Myocyte (in vitro differentiated cells): ENCODE data around the gene CDC42BPA. TPM values are rescaled to one million over a fixed set of nuclear protein-coding genes. Genes with fewer than 3 reads are reported as not detected.

ENCODE experiments used
- DNase-seq: peaks from one replicate; pipeline ENCODE4 v3.0.0-alpha.2; 2012; ENCODE audit warnings: low read depth
- total RNA-seq: library from RNA; depleted of rRNA; stranded (reverse); fragments of >200 nt; gene quantifications from 2 replicates; pipeline ENCODE4 v1.2.3, GENCODE V29; 2014

Gene CDC42BPA
- total RNA-seq, 1 donor from 2014 or later: 54.3 TPM

GRCh38 chr1:226982451-226983177 is 335.7 kb downstream of the CDC42BPA start:
- no peak for DNase-seq

DNA sequence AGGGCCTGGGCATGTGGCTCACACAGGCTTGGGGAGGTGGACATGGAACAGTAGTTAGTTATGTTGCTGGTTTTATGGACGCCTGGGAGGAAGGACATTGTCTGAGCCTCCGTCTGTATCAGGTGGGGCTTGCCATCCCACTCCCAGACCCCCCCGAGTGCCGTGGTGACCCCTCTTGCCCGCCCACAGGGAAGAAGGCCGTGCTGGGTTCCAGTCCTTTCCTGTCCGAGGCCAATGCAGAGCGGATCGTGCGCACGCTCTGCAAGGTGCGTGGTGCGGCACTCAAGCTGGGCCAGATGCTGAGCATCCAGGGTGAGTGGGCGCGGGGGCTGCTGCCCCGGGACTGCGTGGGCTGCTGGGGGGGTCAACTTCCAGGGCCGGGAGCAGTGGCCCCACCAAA is 336.5 kb downstream of the CDC42BPA start:
- DNase-seq: no peak

- no peak for DNase-seq
These were observed 336.9 kb downstream of the CDC42BPA start for GRCh38 chr1:226981386-226981817.

GRCh38 chr1:226980565-226981385 is 337.5 kb downstream of the CDC42BPA start:
- DNase-seq: no peak

GRCh38 chr1:226980122-226980560 is 338.2 kb downstream of the CDC42BPA start:
- no peak for DNase-seq

DNA sequence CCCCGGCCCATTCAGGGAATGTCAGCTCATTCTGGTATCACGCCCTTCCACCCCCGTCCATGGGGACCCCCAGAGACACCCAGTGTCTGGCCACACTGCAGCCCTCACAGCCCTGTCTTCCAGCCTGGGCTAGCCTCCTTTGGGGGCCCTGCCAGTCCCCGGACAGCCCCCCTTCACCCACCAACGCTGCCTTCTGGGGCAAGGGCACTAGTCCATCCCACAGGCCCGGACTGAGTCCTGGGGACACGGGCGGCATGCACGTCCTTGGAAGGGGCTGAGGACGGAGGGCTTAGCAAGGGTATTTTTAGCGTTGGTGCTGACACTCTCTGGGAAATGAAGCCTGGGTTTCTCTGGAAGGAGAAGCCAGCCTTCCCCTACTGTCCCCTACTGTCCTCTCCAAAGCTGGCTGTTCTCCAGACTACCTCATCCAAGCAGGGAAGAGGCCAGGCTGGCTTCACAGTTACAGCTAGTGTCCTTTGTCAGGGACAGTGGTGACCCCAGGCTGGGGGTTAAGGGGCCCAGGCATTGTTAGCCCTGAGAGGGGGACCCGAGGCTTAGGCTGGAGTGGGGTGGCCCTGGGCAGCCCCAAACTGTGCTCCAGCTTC is 338.7 kb downstream of the CDC42BPA start:
- no peak for DNase-seq

DNA sequence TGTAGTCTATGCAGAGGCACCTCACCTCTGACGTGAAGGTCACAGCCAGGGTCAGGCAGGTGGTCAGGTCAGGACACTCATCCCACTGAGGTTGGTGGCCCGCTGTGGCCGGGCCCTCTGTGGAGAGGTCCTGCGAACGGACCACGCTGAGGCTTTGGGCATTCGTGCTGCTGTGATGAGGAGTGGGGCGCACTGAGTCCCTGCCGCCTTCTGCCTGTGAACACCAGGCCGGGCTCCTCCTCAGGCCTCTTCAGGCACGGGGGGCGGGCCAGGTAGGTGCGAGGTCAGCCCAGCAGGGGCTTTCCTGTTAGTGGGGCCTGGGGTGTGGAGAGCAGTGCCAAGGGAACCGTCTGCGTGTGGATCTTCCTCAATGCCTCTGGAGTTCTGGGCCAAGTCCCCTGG is 339.2 kb downstream of the CDC42BPA start:
- DNase-seq: no peak

DNA sequence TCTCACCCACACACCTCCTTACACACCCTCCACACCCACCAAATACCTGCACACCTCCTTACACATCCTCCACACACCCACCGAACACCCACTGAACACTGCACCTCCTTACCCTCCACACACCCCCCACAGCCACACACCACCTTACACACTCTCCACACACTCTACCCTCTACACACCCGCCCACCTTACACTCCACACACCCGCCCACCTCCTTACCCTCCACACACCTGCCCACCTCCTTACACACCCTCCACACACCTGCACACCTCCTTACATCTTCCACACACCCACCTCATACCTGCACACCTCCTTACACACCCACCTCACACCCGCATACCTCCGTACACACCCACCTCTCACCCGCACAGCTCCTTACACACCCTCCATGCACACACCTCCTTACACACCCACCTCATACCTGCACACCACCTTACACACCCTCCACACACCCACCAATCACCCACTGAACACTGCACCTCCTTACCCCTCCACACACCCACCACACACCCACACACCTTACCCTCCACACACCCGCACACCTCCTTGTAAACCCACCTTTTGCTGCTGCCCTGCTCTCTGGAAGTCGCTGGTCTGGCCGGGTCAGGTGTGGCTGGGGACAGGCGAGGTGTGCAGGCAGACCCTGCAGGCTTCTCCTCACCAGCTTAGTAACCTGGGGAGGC is 339.7 kb downstream of the CDC42BPA start:
- no peak for DNase-seq

DNA sequence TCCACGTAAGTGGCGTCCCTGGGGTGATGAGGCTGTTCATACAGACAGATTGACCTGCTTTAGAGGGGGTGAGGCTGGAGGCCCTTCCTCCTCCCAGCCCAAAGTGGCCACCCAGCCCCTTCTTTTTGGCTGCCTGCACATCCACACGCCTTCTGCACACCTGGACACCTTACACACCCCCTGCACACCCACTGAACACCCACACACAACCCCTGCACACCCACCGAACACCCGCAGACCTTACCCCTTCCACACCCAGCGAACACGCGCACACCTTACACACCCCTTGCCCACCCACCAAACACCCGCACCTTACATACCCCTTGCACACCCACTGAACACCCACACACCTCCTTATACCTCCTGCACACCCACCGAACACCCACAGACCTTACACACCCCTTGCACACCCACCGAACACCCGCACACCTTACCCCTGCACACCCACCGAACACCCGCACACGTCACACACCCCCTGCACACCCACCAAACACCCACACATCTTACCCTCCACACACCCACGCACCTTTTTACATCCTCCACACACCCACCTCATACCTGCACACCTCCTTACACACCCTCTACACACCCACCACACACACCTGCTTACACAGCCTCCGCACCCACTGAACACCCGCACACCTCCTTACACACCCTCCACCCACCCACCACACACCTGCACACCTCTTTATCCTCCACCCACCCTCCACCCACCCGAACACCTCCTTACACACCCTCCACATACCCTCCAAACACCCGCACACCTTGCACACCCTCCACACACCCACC is 340.5 kb downstream of the CDC42BPA start:
- DNase-seq: no peak

GRCh38 chr1:226976978-226977642 is 341.2 kb downstream of the CDC42BPA start:
- no peak for DNase-seq

GRCh38 chr1:226976276-226976977 is 341.9 kb downstream of the CDC42BPA start:
- DNase-seq: no peak

- DNase-seq: peak; percentile 35
These were observed 342.7 kb downstream of the CDC42BPA start for GRCh38 chr1:226975259-226976250.

DNA sequence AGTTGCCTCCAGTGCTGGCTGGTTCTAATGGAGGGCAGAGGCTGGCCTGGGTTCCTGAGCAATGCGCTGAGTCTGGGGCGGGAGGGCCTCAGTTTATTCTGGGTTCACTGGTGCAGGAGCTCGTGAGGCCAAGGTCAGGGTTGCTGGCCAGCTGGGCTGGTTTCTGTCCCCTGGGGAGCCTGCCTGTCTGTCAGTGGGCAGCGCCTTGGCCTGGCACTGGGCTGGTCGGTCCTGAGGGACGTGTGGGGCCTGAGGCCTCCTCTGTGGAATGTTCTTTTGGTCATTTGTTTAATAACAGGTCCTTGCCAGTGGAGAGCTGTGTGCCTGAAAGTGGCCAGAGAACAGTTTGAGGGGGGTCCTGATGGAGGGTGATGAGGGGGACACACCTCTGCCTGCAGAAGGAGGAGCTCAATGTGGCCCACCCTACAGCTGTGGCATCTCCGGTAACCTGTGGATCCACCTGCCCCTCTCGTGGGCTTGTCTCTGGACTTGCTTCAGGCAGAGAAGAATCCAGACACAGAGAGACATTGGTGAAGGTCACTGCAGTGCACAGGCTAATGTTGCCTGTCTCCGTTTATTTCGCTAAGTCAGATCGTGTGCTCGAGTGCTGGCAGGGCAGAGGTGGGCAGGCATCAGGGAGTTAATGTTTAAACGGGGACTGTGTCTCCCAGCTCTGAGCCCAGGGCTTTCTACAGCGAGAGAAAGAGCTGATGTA is 343.6 kb downstream of the CDC42BPA start:
- DNase-seq: peak; percentile 80

GRCh38 chr1:226973898-226974543 is 344.3 kb downstream of the CDC42BPA start:
- DNase-seq: no peak

DNA sequence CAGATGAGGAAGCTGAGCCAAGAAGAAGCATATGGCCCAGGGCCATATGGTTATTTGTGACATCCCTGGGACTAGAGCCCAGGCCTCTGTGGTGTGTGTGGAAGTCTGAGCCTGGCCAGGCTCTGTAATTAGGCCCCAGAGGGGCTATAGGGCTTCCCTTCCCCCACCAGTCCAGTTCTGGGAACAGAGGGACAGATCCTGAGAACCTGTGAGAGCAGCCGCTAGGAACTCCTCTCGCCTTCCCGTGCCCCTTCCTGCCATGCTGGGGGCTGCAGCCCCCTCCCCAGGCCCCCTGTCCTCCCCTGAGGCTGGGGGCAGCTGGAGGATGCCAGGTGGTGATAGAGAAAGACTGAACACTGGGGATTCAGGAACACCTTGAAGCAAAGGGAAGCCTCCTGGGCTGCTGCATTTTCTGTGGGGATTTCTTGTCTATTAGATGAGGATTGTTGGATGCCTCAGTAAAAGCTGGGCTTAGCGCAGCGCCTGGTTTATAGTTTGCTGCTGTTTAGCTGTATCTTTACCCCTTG is 344.9 kb downstream of the CDC42BPA start:
- DNase-seq: peak; percentile 47

GRCh38 chr1:226972931-226973330 is 345.4 kb downstream of the CDC42BPA start:
- no peak for DNase-seq

DNA sequence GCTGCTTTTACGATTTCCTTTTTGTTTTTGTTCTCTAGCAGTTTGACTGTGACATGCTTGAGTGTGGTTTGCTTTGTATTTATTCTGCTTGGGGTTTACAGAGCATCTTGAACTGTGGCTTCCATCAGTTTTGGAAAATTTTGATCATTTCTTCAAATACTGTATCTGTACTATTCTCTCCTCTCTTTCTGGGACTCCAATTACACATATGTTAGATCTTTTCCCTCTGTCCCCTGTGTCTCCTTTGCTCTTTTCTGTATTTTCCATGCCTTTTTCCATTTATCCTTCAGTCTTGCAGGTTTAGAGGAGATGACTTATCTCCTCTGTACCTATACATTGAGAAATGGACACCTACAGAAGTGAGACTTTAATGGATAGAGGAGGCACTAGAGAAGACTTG is 346.5 kb downstream of the CDC42BPA start:
- DNase-seq: no peak
